ENCODE results near the gene CEP250.

DNA sequence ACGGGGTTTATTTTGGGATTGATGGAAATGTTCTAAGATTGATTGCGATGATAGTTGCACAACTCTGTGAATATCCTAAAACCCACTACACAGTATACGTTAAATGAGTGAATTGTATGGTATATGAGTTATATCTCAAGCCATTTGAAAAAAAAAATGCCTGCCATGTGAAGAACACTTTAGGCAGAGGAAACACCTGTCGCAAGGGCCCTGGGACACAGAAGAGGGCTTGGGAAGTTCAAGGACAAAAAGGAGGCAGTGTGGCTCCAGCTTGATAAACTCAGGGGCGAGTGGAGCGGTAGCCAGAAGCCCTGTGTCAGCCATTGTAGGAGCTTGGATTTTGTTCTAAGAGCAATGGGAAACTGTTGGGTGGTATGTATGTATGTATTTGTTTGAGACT, 37.0 kb downstream of the CEP250 start:
- TF ChIP-seq, protein P1, sequence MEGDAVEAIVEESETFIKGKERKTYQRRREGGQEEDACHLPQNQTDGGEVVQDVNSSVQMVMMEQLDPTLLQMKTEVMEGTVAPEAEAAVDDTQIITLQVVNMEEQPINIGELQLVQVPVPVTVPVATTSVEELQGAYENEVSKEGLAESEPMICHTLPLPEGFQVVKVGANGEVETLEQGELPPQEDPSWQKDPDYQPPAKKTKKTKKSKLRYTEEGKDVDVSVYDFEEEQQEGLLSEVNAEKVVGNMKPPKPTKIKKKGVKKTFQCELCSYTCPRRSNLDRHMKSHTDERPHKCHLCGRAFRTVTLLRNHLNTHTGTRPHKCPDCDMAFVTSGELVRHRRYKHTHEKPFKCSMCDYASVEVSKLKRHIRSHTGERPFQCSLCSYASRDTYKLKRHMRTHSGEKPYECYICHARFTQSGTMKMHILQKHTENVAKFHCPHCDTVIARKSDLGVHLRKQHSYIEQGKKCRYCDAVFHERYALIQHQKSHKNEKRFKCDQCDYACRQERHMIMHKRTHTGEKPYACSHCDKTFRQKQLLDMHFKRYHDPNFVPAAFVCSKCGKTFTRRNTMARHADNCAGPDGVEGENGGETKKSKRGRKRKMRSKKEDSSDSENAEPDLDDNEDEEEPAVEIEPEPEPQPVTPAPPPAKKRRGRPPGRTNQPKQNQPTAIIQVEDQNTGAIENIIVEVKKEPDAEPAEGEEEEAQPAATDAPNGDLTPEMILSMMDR (IDR thresholded peaks at IDR 0.05) = no peak
- TF ChIP-seq POLR2A (IDR thresholded peaks at IDR 0.05) = no peak

All from suprapubic skin (tissue), 3 donors.